GM19463 (cell line): ENCODE data around the gene ALDOB.
A peak's percentile ranks its signal among the peaks of the same experiment; 100 is the strongest.

Source experiments
- ATAC-seq: cut with Tn5 transposase; IDR thresholded peaks from one replicate; pipeline ENCODE4 v1.9.1; 2021; ENCODE audit warnings: mild to moderate bottlenecking, moderate library complexity; ENCODE audit not compliant: unreplicated experiment

ALDOB gene

GRCh38 chr9:101435601-101436079 is at the start of gene ALDOB:
Gene ALDOB, minus strand, starts transcription at chr9:101435774. Its CDS starts 4,887 bp downstream, at chr9:101430887.
- ATAC-seq = no peak

- ATAC-seq = no peak
Measured at GRCh38 chr9:101484046-101484445, 48.5 kb upstream of the ALDOB start.

- ATAC-seq = no peak
Measured at GRCh38 chr9:101481261-101481660, 45.7 kb upstream of the ALDOB start.

GRCh38 chr9:101480386-101480785 is 44.8 kb upstream of the ALDOB start:
- no peak for ATAC-seq

GRCh38 chr9:101479338-101480030 is 43.9 kb upstream of the ALDOB start:
- no peak for ATAC-seq

GRCh38 chr9:101478906-101479305 is 43.3 kb upstream of the ALDOB start:
- ATAC-seq = no peak

- ATAC-seq = no peak
Measured at GRCh38 chr9:101478444-101478843, 42.9 kb upstream of the ALDOB start.

- no peak for ATAC-seq
Measured at GRCh38 chr9:101477736-101478135, 42.2 kb upstream of the ALDOB start.

GRCh38 chr9:101477214-101477613 is 41.6 kb upstream of the ALDOB start:
- ATAC-seq = no peak

GRCh38 chr9:101476576-101477208 is 41.1 kb upstream of the ALDOB start:
- ATAC-seq = no peak

GRCh38 chr9:101472891-101473290 is 37.3 kb upstream of the ALDOB start:
- ATAC-seq = no peak

- no peak for ATAC-seq
Measured at GRCh38 chr9:101470929-101471328, 35.4 kb upstream of the ALDOB start.

- ATAC-seq = no peak
Measured at GRCh38 chr9:101470021-101470420, 34.4 kb upstream of the ALDOB start.

GRCh38 chr9:101469026-101469425 is 33.5 kb upstream of the ALDOB start:
- no peak for ATAC-seq

GRCh38 chr9:101468116-101468515 is 32.5 kb upstream of the ALDOB start:
- ATAC-seq = no peak

- no peak for ATAC-seq
Measured at GRCh38 chr9:101467690-101468089, 32.1 kb upstream of the ALDOB start.

GRCh38 chr9:101466863-101467262 is 31.3 kb upstream of the ALDOB start:
- ATAC-seq = no peak

GRCh38 chr9:101465326-101465915 is 29.8 kb upstream of the ALDOB start:
- no peak for ATAC-seq

GRCh38 chr9:101463397-101463796 is 27.8 kb upstream of the ALDOB start:
- ATAC-seq = no peak

GRCh38 chr9:101462558-101462957 is 27.0 kb upstream of the ALDOB start:
- ATAC-seq = no peak

- no peak for ATAC-seq
Measured at GRCh38 chr9:101460965-101461364, 25.4 kb upstream of the ALDOB start.

GRCh38 chr9:101458963-101459631 is 23.5 kb upstream of the ALDOB start:
- ATAC-seq = peak; percentile 84
